LNCaP clone FGC (cell line): ENCODE measurements around the gene TPCN2.

Experiments used
- DNase-seq: peaks from one replicate; pipeline ENCODE4 v3.0.0-alpha.2; 2011; ENCODE audit warnings: low read depth
- H3K4me3 ChIP-seq: 2 replicates; pipeline ENCODE4 v1.5.1; 2011; ENCODE audit warnings: mild to moderate bottlenecking, low read depth, low read length, control low read depth
- CTCF ChIP-seq: IDR thresholded peaks from 2 replicates; pipeline ENCODE4 v1.5.1; 2012; ENCODE audit warnings: mild to moderate bottlenecking; ENCODE audit not compliant: control insufficient read depth, insufficient read depth; ENCODE audit errors: extremely low read depth

The TPCN2 gene

GRCh38 chr11:69156673-69157155 lies 108.0 kb downstream of the TPCN2 start:
- no peak for DNase-seq
- H3K4me3 ChIP-seq = no peak overlapping the region

GRCh38 chr11:69157156-69157821 lies 108.6 kb downstream of the TPCN2 start:
- no peak for TF ChIP-seq CTCF
- H3K4me3 ChIP-seq = no peak overlapping the region
- DNase-seq = no peak

More at GRCh38 chr11:69156673-69157155, 108.0 kb downstream of the TPCN2 start:
- no peak for TF ChIP-seq CTCF

GRCh38 chr11:69157822-69158231 lies 109.1 kb downstream of the TPCN2 start:
- no peak for TF ChIP-seq CTCF
- H3K4me3 ChIP-seq = no peak overlapping the region
- no peak for DNase-seq

- no peak overlapping the region for H3K4me3 ChIP-seq
- no peak for DNase-seq
- no peak for TF ChIP-seq CTCF
Observed at GRCh38 chr11:69158301-69159149, 109.8 kb downstream of the TPCN2 start.

- TF ChIP-seq CTCF = no peak
- no peak overlapping the region for H3K4me3 ChIP-seq
- no peak for DNase-seq
Observed at GRCh38 chr11:69159150-69159852, 110.6 kb downstream of the TPCN2 start.

GRCh38 chr11:69160296-69161116 lies 111.8 kb downstream of the TPCN2 start:
- TF ChIP-seq CTCF = no peak
- no peak overlapping the region for H3K4me3 ChIP-seq
- DNase-seq = no peak
